ENCODE measurements around the gene GPR37L1.
"Not testable (repeated sequence)": the region's sequence is repeated elsewhere in the genome, so short reads cannot be mapped to it uniquely, and the experiment has no call there.

The GPR37L1 gene

DNA sequence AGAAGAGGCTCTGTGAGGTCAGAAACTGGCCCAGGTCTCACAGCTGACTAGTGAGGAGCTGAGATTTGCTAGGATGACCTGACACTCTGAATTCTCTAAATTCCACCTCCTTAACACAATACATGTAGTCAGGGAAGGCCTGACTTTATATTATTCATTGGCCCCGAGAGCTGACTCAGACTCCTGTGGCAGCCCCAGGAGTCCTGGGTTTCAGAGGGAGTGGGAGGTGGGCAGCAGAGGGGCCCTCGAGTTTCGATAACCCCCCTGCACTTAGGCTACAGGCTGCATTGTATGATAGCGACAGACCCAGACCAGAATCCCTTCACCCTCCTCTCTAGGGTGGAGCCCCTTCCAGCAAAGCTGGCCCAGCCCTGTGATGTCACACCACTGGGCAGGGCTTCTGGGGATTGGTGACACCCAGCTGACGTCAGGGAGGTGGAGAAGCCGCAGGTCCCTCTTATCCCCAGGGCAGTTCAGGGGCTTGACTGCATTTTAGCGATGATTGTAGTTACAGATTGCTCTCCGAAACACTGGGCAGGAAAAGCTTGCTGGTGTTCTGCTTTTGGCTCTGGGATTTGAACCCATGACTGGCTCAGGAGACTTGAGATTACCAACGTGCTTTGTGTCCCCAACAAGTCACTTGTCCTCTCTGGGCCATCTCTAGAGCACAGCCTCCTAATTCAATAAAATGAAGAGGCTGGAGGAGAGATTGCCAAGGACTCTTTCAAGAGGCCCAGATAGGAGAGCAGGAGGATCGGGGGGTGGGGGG lies 17.0 kb upstream of the GPR37L1 start:
- TF ChIP-seq, protein P1, sequence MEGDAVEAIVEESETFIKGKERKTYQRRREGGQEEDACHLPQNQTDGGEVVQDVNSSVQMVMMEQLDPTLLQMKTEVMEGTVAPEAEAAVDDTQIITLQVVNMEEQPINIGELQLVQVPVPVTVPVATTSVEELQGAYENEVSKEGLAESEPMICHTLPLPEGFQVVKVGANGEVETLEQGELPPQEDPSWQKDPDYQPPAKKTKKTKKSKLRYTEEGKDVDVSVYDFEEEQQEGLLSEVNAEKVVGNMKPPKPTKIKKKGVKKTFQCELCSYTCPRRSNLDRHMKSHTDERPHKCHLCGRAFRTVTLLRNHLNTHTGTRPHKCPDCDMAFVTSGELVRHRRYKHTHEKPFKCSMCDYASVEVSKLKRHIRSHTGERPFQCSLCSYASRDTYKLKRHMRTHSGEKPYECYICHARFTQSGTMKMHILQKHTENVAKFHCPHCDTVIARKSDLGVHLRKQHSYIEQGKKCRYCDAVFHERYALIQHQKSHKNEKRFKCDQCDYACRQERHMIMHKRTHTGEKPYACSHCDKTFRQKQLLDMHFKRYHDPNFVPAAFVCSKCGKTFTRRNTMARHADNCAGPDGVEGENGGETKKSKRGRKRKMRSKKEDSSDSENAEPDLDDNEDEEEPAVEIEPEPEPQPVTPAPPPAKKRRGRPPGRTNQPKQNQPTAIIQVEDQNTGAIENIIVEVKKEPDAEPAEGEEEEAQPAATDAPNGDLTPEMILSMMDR (IDR thresholded peaks at IDR 0.05; ENCODE audit: insufficient read depth, low read length, poor library complexity, severe bottlenecking): no peak
- no peak for DNase-seq (ENCODE audit: extremely low read depth, insufficient read length)
- Histone ChIP-seq H3K36me3 (ENCODE audit: control insufficient read depth, insufficient read depth, low read length) (no peaks in the 10 kb centered on the region), H3K27me3 (replicated peaks; ENCODE audit: control insufficient read depth, insufficient read depth, low read length) (no peaks in the 10 kb centered on the region), H3K4me3 (replicated peaks; ENCODE audit: low read depth, low read length) (no peak overlapping the region)

DNA sequence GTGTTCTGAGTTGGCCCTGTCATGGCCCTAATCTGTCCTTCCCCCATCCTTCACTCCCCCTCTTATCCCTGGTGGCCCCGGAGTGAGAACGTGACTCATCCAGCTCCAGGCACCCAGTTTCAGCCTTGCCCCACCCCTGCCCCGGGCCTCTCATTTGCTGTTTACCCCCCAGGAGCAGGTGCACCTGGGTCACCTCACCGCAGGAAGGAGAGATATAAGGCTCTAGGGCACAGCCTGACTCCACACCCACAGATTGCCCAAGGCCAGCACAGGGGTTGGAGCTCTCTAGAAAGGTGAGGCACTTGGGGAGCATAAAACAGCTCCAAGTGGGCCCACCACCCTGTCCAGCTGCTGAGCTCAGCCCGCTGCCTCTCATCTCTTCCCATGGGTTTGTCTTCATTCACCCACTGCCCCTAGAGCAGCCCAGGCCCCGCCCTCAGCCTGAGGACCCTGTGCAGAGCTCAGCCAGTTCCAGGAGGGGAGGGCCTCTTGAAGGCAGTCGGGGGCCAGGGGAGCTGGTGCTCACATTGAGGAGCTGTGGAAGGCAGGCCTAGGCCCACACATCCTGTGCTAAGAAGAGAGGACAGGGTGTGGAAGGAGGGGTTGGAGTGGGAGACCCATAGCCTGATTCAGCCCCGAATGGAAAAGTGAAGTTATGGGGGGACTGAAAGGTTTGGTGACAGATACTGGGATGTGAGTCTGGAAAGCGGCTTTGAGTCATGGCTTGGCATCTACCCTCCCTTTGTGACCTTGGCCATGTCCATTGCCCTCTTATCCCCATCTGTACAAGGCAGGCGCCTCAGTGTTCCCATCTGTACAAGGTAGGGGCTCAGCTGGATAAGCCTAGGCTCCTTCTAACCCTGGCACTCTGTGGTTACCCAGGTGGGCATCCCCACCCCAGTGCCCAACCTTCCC lies 16.1 kb upstream of the GPR37L1 start:
- TF ChIP-seq, protein P1 (IDR thresholded peaks at IDR 0.05; ENCODE audit: insufficient read depth, low read length, poor library complexity, severe bottlenecking): no peak
- no peaks in the 10 kb centered on the region for H3K36me3 ChIP-seq (ENCODE audit: control insufficient read depth, insufficient read depth, low read length)
- H3K27me3 ChIP-seq (replicated peaks; ENCODE audit: control insufficient read depth, insufficient read depth, low read length): no peaks in the 10 kb centered on the region
- H3K4me3 ChIP-seq (replicated peaks; ENCODE audit: low read depth, low read length): no peak overlapping the region
- no peak for DNase-seq (ENCODE audit: extremely low read depth, insufficient read length)

- TF ChIP-seq, protein P1 (IDR thresholded peaks at IDR 0.05; ENCODE audit: insufficient read depth, low read length, poor library complexity, severe bottlenecking): no peak
- Histone ChIP-seq H3K27me3 (replicated peaks; ENCODE audit: control insufficient read depth, insufficient read depth, low read length) (no peaks in the 10 kb centered on the region), H3K36me3 (ENCODE audit: control insufficient read depth, insufficient read depth, low read length) (no peaks in the 10 kb centered on the region), H3K4me3 (replicated peaks; ENCODE audit: low read depth, low read length) (no peak overlapping the region)
- DNase-seq (ENCODE audit: extremely low read depth, insufficient read length): no peak
Measured at GRCh38 chr1:202107321-202107761, 15.4 kb upstream of the GPR37L1 start.

GRCh38 chr1:202107801-202108731 lies 14.7 kb upstream of the GPR37L1 start:
- no peaks in the 10 kb centered on the region for H3K36me3 ChIP-seq (ENCODE audit: control insufficient read depth, insufficient read depth, low read length)
- DNase-seq (ENCODE audit: extremely low read depth, insufficient read length): no peak
- no peaks in the 10 kb centered on the region for H3K27me3 ChIP-seq (replicated peaks; ENCODE audit: control insufficient read depth, insufficient read depth, low read length)
- no peak overlapping the region for H3K4me3 ChIP-seq (replicated peaks; ENCODE audit: low read depth, low read length)
- TF ChIP-seq, protein P1 (IDR thresholded peaks at IDR 0.05; ENCODE audit: insufficient read depth, low read length, poor library complexity, severe bottlenecking): no peak

DNA sequence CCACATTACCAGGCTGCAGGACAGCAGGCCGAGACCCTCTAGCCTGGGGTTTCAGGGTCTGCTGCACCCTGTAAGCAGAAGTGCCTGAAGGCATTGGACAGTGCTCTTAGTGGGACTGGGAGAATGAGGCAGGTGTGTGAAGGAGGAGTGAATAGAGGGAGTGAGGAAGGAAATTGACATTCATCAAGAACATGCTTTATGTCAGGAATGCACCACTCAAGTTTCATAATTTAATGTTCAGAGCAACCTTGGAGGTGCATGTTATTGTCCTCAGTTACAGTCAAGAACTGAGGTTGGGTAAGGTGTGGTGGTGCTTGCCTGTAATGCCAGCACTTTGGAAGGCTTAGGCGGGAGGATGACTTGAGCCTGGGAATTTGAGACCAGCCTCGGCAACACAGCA lies 11.7 kb upstream of the GPR37L1 start:
- Histone ChIP-seq H3K36me3 (ENCODE audit: control insufficient read depth, insufficient read depth, low read length) (no peaks in the 10 kb centered on the region), H3K4me3 (replicated peaks; ENCODE audit: low read depth, low read length) (no peak overlapping the region), H3K27me3 (replicated peaks; ENCODE audit: control insufficient read depth, insufficient read depth, low read length) (no peaks in the 10 kb centered on the region)
- TF ChIP-seq, protein P1 (IDR thresholded peaks at IDR 0.05; ENCODE audit: insufficient read depth, low read length, poor library complexity, severe bottlenecking): no peak
- DNase-seq (ENCODE audit: extremely low read depth, insufficient read length): no peak

GRCh38 chr1:202111589-202111988 lies 11.1 kb upstream of the GPR37L1 start:
- not testable (repeated sequence) for H3K27me3 ChIP-seq (replicated peaks; ENCODE audit: control insufficient read depth, insufficient read depth, low read length); H3K36me3 ChIP-seq (ENCODE audit: control insufficient read depth, insufficient read depth, low read length); H3K4me3 ChIP-seq (replicated peaks; ENCODE audit: low read depth, low read length); DNase-seq (ENCODE audit: extremely low read depth, insufficient read length)

Measured in GM06990 (cell line).